GM21381 (cell line): ENCODE measurements around the gene MARS1.

Source experiments
- ATAC-seq: cut with Tn5 transposase; IDR thresholded peaks from one replicate; pipeline ENCODE4 v1.9.1; 2021; ENCODE audit warnings: mild to moderate bottlenecking, moderate library complexity; ENCODE audit not compliant: unreplicated experiment

The MARS1 gene

DNA sequence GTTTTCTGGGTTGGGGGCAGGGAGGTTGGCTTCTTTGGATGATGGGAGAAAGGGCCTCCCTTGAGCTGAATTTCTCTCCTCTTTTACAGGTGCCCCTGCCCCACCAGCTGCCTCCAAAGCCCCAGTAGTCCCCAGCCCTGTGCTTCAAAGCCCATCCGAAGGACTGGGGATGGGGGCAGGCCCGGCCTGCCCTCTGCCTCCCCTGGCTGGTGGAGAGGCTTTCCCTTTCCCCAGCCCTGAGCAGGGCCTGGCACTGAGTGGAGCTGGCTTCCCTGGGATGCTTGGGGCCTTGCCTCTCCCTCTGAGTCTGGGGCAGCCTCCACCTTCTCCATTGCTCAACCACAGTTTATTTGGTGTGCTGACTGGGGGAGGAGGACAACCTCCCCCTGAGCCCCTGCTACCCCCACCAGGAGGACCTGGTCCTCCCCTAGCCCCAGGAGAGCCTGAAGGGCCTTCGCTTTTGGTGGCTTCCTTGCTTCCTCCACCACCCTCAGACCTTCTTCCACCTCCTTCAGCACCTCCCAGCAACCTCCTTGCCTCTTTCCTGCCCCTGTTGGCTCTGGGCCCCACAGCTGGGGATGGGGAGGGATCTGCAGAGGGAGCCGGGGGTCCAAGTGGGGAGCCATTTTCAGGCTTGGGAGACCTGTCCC, 38.7 kb downstream of the MARS1 start:
- no peak for ATAC-seq

GRCh38 chr12:57527184-57527583, 39.3 kb downstream of the MARS1 start:
- ATAC-seq, result no peak

GRCh38 chr12:57528176-57528575, 40.3 kb downstream of the MARS1 start:
- ATAC-seq, result no peak

DNA sequence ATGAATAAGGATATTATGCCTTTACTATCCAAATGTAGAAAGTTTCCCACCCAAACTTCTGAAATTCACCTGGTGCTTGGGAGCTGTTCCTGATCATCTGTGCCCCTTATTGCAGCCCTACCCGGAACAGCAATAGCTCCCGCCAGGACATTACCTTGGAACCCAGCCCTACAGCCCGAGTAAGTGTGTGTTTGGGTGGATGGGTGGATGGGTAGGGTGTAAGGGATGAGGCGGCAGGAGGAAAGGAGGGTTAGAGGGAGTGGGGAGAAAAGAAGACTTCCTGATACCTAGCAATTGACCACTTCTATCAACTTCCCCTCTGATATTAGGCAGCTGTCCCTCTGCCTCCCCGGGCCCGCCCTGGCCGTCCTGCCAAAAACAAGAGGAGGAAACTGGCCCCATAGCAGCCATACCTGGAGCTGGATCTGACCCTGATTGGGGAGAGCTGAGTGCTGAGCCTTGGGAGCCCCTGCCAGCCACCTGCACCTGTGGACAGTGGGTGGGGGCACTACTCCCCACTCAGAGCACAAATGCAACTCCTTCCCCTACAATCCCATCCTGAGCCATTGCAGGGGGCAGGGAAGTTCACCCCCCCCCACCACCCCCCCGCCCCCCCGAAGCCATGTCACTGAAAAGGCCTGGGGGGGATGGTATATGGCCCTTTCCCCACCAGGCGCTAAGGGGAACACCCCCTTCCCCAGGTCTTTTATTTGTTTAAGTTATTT, 41.1 kb downstream of the MARS1 start:
- ATAC-seq, result no peak

DNA sequence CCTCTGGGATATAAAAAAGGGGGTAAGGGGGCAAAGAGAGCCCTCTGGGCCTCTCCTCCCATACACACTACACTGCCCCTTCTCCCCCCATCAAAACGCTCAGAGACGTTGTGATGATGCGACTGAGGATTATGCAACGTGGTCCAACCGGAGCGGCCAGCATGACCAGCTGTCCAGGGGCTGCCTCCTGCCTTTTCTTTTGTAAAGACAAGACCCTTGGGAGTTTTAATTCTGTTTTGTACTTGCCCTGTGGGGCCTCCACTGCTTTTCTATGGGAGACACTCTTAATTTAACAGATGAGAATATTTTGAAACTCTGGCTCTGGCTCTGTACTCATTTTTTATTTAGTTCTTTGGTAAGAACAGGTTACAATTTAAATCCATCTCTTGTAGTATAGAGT, 42.0 kb downstream of the MARS1 start:
- no peak for ATAC-seq

- no peak for ATAC-seq
Observed at GRCh38 chr12:57530396-57531142, 42.7 kb downstream of the MARS1 start.

- no peak for ATAC-seq
Observed at GRCh38 chr12:57531836-57532235, 44.0 kb downstream of the MARS1 start.

DNA sequence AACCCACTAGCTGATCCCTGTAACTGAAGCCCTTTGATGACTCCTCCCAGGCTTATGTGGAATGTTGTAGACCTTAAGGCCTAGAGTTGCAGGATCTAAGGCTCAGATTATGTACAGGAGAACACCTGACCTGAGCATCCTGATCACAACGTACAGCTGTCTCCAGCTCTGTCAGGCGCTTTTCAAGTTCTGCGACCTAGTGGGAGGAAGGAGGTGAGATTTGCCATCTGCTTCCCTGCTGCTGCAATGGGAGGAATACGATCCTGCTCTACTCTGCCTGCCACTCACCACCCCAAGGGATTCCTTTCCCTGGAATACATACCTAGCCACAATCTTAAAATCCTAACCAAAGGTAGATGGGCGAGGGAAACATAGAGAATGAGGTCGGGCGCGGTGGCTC, 45.2 kb downstream of the MARS1 start:
- ATAC-seq, result no peak

DNA sequence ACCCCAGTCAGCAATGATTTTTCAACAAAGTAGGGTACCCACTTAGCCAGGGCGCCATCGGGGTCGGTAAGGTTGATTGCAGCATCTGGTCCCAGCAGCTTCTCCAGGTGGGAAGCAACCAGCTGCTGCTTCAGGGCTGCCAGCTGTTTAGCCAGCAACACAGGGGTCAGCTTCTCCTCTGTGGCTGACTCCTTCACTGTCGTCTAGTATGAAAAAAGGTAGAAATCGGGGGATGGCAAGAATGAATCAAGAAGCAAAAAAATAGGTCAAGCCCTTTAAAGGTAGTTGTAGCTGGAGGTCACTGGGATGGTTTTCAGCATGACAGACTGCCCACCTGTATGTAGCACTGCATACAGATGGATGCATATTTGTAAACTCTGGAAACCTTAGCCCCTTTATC, 46.4 kb downstream of the MARS1 start:
- no peak for ATAC-seq

- no peak for ATAC-seq
Observed at GRCh38 chr12:57534991-57535543, 47.2 kb downstream of the MARS1 start.

GRCh38 chr12:57535764-57536596, 48.1 kb downstream of the MARS1 start:
- ATAC-seq, result no peak

- ATAC-seq, result no peak
Observed at GRCh38 chr12:57536597-57536942, 48.7 kb downstream of the MARS1 start.

DNA sequence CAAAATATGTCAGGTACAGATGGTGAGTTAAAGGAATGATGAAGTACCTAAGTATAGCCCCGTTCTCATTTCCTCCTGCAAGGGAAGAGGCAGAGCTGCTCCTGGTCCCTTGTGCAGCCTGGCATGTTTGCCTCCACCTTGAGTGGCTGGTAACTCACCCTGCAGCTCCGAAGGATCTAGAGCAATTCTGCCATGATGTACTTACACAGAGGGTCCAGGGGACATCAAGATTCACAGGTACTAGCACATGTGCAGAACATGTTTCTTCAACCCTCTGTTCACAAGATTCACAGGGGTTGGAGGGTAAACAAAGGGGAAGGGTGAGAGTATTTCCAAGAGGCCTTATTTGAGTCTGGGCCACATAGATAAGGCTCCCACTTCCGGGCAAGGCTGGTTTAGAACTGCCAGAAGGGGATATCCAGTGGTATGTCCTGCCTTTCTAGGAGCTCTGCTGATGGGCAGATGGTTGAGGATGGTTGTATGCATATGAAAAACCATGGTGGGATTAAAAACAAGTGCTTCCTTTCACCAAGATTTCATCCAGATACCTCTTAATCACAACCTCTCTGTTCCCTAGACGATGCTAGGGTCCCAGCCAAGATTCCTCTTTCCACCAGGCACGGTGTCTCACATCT, 51.4 kb downstream of the MARS1 start:
- ATAC-seq, result no peak

DNA sequence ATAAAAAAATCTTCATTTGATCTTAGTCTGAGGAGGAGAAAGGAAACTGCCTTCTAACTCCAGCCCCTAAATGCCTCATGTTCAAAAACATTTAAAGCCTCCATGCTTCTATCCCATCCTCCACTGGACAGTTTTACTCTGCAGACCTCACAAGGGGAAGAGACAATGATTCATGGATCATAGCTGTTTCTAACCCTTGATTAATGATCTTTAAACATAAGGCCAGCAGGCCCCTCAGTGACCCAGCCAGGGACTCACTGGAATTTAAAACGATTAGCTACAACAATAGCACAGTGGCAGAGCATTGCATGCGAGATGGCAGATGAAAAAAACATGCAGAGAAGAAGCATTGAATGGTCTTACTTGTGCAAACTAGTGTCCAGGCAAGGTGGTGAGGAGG, 53.1 kb downstream of the MARS1 start:
- ATAC-seq, result no peak

DNA sequence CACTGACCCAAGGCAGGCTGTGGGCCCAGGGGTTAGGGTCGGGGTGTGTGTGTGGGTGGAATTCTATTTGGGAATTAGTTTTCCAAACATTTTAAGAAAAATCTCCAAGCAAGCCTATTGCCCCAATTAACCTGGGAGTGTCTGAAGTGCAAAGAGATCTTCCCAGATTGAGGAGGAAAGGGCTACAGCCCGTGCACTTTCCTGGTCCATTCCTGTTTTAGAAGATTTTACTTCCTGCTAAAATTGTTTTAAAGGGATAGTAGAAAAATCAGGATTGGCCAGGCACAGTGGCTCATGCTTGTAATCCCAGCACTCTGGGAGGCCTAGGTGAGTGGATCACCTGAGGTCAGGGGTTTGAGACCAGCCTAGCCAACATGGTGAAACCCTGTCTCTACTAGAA, 53.8 kb downstream of the MARS1 start:
- ATAC-seq, result no peak

GRCh38 chr12:57543581-57543980, 55.7 kb downstream of the MARS1 start:
- ATAC-seq, result no peak

GRCh38 chr12:57545809-57546437, 58.1 kb downstream of the MARS1 start:
- no peak for ATAC-seq

- peak; percentile 98 for ATAC-seq
Observed at GRCh38 chr12:57546438-57547287, 58.8 kb downstream of the MARS1 start, which contains the start of gene DCTN2. TSS of gene DCTN2 (minus strand) at chr12:57547192. CDS start at chr12:57547063, 129 bp downstream.
